K562 (cell line): ENCODE measurements around the gene PPP1R3E. TPM values are rescaled to one million over a fixed set of nuclear protein-coding genes. Genes with fewer than 3 reads are reported as not detected.

Experiments used
- ARID1B ChIP-seq: fragments of 450-650 bp; IDR thresholded peaks from 2 replicates; pipeline ENCODE4 v1.6.1; 2016; ENCODE audit warnings: antibody characterized with exemption, mild to moderate bottlenecking, inconsistent platforms
- CTBP1 ChIP-seq: fragments of 450-650 bp; IDR thresholded peaks from 2 replicates; pipeline ENCODE4 v1.6.1; 2016; ENCODE audit warnings: borderline replicate concordance
- ERF ChIP-seq: fragments of 450-650 bp; formaldehyde crosslinking; IDR thresholded peaks from 2 replicates; pipeline ENCODE4 v1.4.0; 2020; ENCODE audit warnings: mild to moderate bottlenecking, mixed read lengths
- ESRRA ChIP-seq: fragments of 450-650 bp; IDR thresholded peaks from 2 replicates; pipeline ENCODE4 v1.6.1; 2014; ENCODE audit warnings: low read depth, mild to moderate bottlenecking, moderate library complexity, borderline replicate concordance
- FOSL1 ChIP-seq: fragments of 200-800 bp; sonication (Bioruptor generic); conservative IDR thresholded peaks from 2 replicates; pipeline ENCODE4 v1.6.1; 2016; ENCODE audit warnings: missing genetic modification characterization, missing compliant biosample characterization
- FOXK1 ChIP-seq: sonication (generic); formaldehyde crosslinking; IDR thresholded peaks from 2 replicates; pipeline ENCODE4 v1.8.0; 2022; ENCODE audit warnings: missing genetic modification reagents, mild to moderate bottlenecking, borderline replicate concordance
- GTF2A2 ChIP-seq: IDR thresholded peaks from 2 replicates; pipeline ENCODE4 v1.6.1; 2016; ENCODE audit warnings: mild to moderate bottlenecking, missing genetic modification characterization, missing compliant biosample characterization
- GTF2B ChIP-seq: IDR thresholded peaks from 2 replicates; pipeline ENCODE4 v1.6.1; 2011; ENCODE audit not compliant: insufficient read length; ENCODE audit errors: extremely low read depth
- GTF2E2 ChIP-seq: fragments of 200-800 bp; sonication (Bioruptor generic); IDR thresholded peaks from 2 replicates; pipeline ENCODE4 v1.6.1; 2016; ENCODE audit warnings: missing genetic modification characterization, missing compliant biosample characterization
- MCM7 ChIP-seq, 2 experiments: fragments of 450-650 bp; IDR thresholded peaks; 2 replicates each; pipeline ENCODE4 v1.6.1; 2016 to 2018
- NFRKB ChIP-seq: fragments of 450-650 bp; IDR thresholded peaks from 2 replicates; pipeline ENCODE4 v1.6.1; 2016; ENCODE audit warnings: low read depth
- NKRF ChIP-seq: fragments of 450-650 bp; IDR thresholded peaks from 2 replicates; pipeline ENCODE4 v1.6.1; 2016; ENCODE audit warnings: borderline replicate concordance
- NR2F6 ChIP-seq: fragments of 450-650 bp; formaldehyde crosslinking; IDR thresholded peaks from 2 replicates; pipeline ENCODE4 v1.4.0; 2020; ENCODE audit warnings: mild to moderate bottlenecking
- PCBP2 ChIP-seq: fragments of 200-400 bp; formaldehyde crosslinking; IDR thresholded peaks from 2 replicates; pipeline ENCODE4 v1.6.1; 2018; ENCODE audit warnings: low read length, low read depth, mild to moderate bottlenecking, moderate library complexity; ENCODE audit not compliant: poor library complexity, severe bottlenecking
- POLR2AphosphoS5 ChIP-seq: IDR thresholded peaks from 2 replicates; pipeline ENCODE4 v1.6.1; 2011; ENCODE audit warnings: mild to moderate bottlenecking, low read depth, low read length, moderate library complexity; ENCODE audit not compliant: control insufficient read depth, insufficient read depth
- SIN3A ChIP-seq, 2 experiments: fragments of 150-350 bp in 1 of 2; IDR thresholded peaks; 2 replicates each; pipeline ENCODE4 v1.6.1; 2011 to 2016; ENCODE audit warnings: borderline replicate concordance in 2 of 2, low read depth in 2 of 2, low read length in 2 of 2, mild to moderate bottlenecking in 2 of 2, moderate library complexity in 2 of 2; ENCODE audit not compliant: control insufficient read depth in 1 of 2
- SMARCA5 ChIP-seq: fragments of 450-650 bp; IDR thresholded peaks from 2 replicates; pipeline ENCODE4 v1.6.1; 2016
- SP1 ChIP-seq: sonication (generic); formaldehyde crosslinking; IDR thresholded peaks from 2 replicates; pipeline ENCODE4 v1.8.1; 2022; ENCODE audit warnings: mild to moderate bottlenecking, missing genetic modification reagents
- SUPT5H ChIP-seq: fragments of 450-650 bp; IDR thresholded peaks from 2 replicates; pipeline ENCODE4 v1.6.1; 2016
- TAF1 ChIP-seq: IDR thresholded peaks from 2 replicates; pipeline ENCODE4 v1.6.1; 2011; ENCODE audit warnings: mild to moderate bottlenecking, low read length, moderate library complexity; ENCODE audit not compliant: insufficient read depth, control insufficient read depth, severe bottlenecking; ENCODE audit errors: extremely low read depth
- TAF7 ChIP-seq: fragments of 450-650 bp; IDR thresholded peaks from 2 replicates; pipeline ENCODE4 v1.6.1; 2016; ENCODE audit warnings: missing genetic modification characterization, missing compliant biosample characterization
- YY1 ChIP-seq, 3 experiments: IDR thresholded peaks; 2 replicates each; pipeline ENCODE4 v1.6.1; 2011; ENCODE audit warnings: low read length in 2 of 3, mild to moderate bottlenecking in 2 of 3, moderate library complexity in 2 of 3, borderline replicate concordance in 1 of 3, control low read depth in 1 of 3, low read depth in 1 of 3; ENCODE audit not compliant: insufficient read depth in 3 of 3, insufficient replicate concordance in 2 of 3, control insufficient read depth in 1 of 3, insufficient read length in 1 of 3; ENCODE audit errors: extremely low read depth in 1 of 3
- ZBTB7A ChIP-seq: IDR thresholded peaks from 2 replicates; pipeline ENCODE4 v1.6.1; 2011; ENCODE audit warnings: low read depth, mild to moderate bottlenecking, low read length, moderate library complexity, borderline replicate concordance; ENCODE audit not compliant: control insufficient read depth
- ZNF263 ChIP-seq: sonication (generic); formaldehyde crosslinking; IDR thresholded peaks from 2 replicates; pipeline ENCODE4 v1.8.0; 2022; ENCODE audit warnings: mild to moderate bottlenecking, missing genetic modification reagents, borderline replicate concordance
- polyA plus RNA-seq, 8 experiments: library from polyadenylated mRNA; depleted of rRNA in 4 of 8; stranded (reverse) in 5 of 8; unstranded in 3 of 8; fragments of >200 nt; fragmentation: Nextera tagmentation in 2 of 8; fragmentation: Illumina TruSeq in 1 of 8; extraction: Ambion mirVana in 2 of 8; extraction: Trizol in 1 of 8; gene quantifications; 2 replicates each; pipeline versions ENCODE4 v1.2.1 to v1.2.3, GENCODE V29; 2011 to 2014; ENCODE audit warnings: inconsistent platforms in 1 of 8, missing spikeins in 1 of 8
- total RNA-seq, 7 experiments: library from RNA; depleted of rRNA in 6 of 7; stranded (reverse); fragments of >200 nt in 6 of 7; fragmentation: Illumina TruSeq in 2 of 7; extraction: Trizol in 2 of 7; gene quantifications; 2 replicates each; pipeline versions ENCODE4 v1.2.1 to v1.2.3, GENCODE V29; 2011 to 2021; ENCODE audit warnings: low replicate concordance in 1 of 7

The PPP1R3E gene
- total and polyA plus RNA-seq, 9 of the 15 experiments (the other 6 are each of a cell fraction or from before 2014, with no cell fraction given) = 3.2 to 18.4 (median 7.6) TPM

GRCh38 chr14:23321572-23322547 lies 19.2 kb upstream of the PPP1R3E start (continued):
- TF ChIP-seq ZNF263 (CRISPR knock-in tag) (peak; percentile 46; the same call in 1 of the 2 replicates), SIN3A (IDR thresholded peaks at IDR 0.05; ENCODE audit: borderline replicate concordance in 2 of 2, control insufficient read depth in 1 of 2, low read depth in 2 of 2, low read length in 2 of 2) (peak; percentile 5 to 34; a peak in 2 of 4 replicates), NKRF (peak; percentile 36; the same call in 1 of the 2 replicates), TAF7 (tag) (no peak), FOXK1 (0 out of 2 replicates have a peak, but pooled peaks have one; percentile 44), PCBP2 (no peak), SP1 (CRISPR knock-in tag) (0 out of 2 replicates have a peak, but pooled peaks have one; percentile 8), TAF1 (peak; percentile 38), ZBTB7A (peak; percentile 59; the same call in 1 of the 2 replicates), CTBP1 (no peak), POLR2AphosphoS5 (peak; percentile 38; the same call in 1 of the 2 replicates), SUPT5H (peak; percentile 63), YY1 (IDR thresholded peaks at IDR 0.05; ENCODE audit: borderline replicate concordance in 1 of 3, control insufficient read depth in 1 of 3, extremely low read depth in 1 of 3, insufficient read depth in 3 of 3, insufficient read length in 1 of 3, insufficient replicate concordance in 2 of 3, low read depth in 1 of 3, low read length in 2 of 3) (peak in 2 of 3 experiments; percentile 13 to 59), NR2F6 (peak; percentile 73), GTF2E2 (tag) (peak; percentile 90; the same call in 1 of the 2 replicates), MCM7 (IDR thresholded peaks at IDR 0.05) (no peak), ERF (CRISPR knock-in tag) (0 out of 2 replicates have a peak, but pooled peaks have one; percentile 18), GTF2A2 (tag) (peak; percentile 50; the same call in 1 of the 2 replicates), ESRRA (no peak), GTF2B (no peak), FOSL1 (tag) (0 out of 2 replicates have a peak, but pooled peaks have one; percentile 16), ARID1B (no peak), SMARCA5 (0 out of 2 replicates have a peak, but pooled peaks have one; percentile 10), NFRKB (peak; percentile 63)
